HCEC 1CT (cell line): Measurements from ENCODE around the gene KANSL1.

Source experiments
- DNase-seq: peaks from one replicate; pipeline ENCODE4 v3.0.0-alpha.2; 2017

The KANSL1 gene

DNA sequence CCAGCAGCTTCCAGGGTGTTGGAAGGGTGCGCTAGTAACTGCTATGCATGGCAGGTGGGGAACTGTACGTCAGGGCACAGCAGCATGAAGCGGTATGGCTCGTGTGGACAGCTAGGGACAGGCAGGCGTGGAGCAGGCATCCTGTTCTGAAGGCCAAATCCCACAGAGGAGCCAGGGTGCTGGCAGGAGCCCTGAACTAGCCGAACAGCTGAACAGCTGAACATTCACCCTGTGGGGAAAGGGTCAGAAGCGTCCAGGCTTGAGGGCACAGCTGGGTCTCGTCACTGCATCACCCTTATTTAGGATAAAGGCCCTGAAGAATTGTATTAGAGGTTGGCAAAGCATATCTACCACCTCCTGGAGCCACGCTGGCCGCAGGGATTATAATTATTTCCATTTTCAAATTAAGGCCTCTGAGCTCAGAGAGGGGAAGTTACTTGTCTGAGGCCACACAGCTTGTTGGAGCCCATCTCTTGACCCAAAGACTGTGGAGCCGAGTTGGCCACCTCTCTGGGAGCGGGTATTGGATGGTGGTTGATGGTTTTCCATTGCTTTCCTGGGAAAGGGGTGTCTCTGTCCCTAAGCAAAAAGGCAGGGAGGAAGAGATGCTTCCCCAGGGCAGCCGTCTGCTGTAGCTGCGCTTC, 197.5 kb downstream of the KANSL1 start:
- no peak for DNase-seq

- DNase-seq: no peak
Observed at GRCh38 chr17:45994987-45995386, 198.2 kb downstream of the KANSL1 start.

DNA sequence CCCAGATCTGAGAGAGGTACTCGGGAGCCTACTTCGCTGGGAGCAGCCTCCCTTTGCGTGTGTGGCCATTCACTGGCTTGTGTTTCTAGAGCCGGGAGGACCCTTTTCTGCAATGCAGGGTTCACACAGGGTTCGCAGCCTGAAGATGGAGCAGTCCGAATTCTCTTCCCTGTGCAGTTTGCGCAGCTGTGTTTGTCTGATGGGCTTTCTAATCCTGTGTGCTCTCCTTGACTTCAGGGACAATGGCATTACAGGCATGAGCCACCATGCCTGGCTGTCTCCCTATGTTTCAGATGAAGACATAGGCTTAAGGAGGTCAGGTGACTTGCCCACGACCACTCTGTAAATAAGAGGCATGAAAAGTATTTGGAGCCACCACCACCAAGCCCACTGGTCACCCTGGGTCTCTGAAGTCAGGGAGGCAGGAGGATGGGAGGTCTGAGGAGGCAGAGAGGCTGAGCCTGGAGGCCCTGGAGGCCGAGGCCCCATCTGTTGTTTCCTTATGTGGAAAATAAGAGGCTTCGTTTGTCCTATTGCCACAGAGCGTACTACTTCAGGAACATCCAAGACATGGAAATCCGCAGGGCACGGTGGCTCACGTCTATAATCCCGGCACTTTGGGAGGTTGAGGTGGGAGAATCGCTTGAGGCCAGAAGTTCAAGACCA, 199.1 kb downstream of the KANSL1 start:
- no peak for DNase-seq

- DNase-seq: no peak
Observed at GRCh38 chr17:45992904-45993303, 200.3 kb downstream of the KANSL1 start.

DNA sequence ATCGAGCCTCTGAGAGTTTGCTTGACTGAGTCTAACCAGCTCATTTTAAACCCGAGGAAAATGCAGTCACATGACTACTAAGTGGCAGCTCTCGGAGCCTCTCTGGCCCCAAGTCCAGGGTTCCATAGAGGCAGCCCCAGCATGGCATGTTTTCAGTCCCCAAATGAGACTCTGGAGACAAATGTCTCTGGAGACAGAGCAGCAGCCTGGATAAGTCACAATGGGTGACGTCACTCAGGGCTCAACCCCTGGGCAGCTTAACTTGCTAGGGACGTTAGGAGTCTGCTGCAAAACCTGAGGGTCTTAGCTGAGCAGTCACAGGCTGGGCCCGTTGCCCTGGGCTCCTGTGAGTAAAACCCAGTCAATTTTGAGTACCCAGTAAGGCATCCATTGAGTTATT, 201.1 kb downstream of the KANSL1 start:
- DNase-seq: no peak

DNA sequence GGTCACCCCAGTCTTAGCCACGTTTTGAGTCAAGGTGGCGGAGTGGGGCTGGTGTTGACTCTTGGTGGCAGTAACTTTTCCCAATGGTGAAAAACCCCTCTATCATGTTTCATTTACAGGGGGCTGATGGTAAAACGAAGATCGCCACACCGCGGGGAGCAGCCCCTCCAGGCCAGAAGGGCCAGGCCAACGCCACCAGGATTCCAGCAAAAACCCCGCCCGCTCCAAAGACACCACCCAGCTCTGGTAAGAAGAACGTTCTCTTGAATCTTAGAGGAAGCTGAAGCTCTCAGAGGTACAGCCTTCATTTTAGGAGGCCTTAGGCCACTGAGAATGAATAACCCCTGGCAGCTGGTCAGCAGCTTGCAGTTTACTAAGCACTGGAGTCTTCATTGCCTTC, 201.9 kb downstream of the KANSL1 start:
- DNase-seq: no peak

- no peak for DNase-seq
Observed at GRCh38 chr17:45990886-45991285, 202.3 kb downstream of the KANSL1 start.

DNA sequence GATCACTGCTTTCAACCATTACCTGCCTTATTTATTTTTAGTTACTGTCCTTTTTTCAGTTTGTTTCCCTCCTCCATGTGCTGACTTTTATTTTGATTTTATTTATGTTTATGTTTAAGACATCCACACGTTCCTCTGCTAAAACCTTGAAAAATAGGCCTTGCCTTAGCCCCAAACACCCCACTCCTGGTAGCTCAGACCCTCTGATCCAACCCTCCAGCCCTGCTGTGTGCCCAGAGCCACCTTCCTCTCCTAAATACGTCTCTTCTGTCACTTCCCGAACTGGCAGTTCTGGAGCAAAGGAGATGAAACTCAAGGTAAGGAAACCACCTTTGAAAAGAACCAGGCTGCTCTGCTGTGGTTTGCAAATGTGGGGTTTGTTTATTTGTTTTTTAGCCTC, 203.5 kb downstream of the KANSL1 start:
- DNase-seq: no peak

GRCh38 chr17:45987706-45988105, 205.5 kb downstream of the KANSL1 start:
- DNase-seq: no peak

- no peak for DNase-seq
Observed at GRCh38 chr17:45986056-45986455, 207.2 kb downstream of the KANSL1 start.

- DNase-seq: no peak
Observed at GRCh38 chr17:45985447-45985846, 207.8 kb downstream of the KANSL1 start.

DNA sequence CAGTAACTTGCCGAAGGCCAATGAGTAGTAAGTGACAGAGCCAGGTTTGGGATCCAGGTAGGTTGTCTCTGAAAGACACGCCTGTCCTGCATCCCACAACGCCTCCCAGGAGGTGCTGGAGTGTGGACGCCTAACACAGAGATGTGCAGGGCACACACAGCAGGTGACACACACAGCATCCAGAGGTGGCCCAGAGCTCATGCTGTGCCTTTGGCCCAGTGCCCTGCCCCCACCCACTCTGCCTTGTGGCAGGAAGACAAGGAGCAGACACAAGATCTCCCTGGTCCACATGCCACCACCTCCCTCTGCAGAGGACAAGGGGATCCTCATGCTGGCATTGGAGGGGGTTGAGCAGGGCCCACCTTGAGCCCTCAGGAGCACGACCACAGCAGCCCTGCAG, 208.9 kb downstream of the KANSL1 start:
- no peak for DNase-seq

GRCh38 chr17:45983614-45984310, 209.5 kb downstream of the KANSL1 start:
- no peak for DNase-seq

- DNase-seq: no peak
Observed at GRCh38 chr17:45982791-45983613, 210.2 kb downstream of the KANSL1 start.

- DNase-seq: no peak
Observed at GRCh38 chr17:45981306-45981705, 211.9 kb downstream of the KANSL1 start.

DNA sequence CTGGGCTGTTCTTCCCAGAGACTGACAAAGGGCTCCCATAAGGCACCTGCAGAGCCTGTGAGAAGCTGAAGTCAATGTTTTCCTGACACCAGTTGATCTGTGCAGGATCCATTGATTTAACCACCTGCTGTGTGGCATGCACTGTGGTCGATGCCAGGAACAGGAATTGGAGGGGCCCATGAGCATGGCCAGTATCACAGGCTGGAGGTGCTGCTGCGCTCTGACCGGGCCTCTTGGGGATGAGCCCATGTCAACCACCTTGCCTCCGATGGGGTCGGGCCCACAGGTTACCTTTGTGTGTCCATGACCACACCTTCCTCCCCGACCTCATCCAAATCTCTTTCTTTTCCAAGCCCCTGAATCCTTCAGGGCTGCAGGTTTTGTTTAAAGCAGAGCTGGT, 212.4 kb downstream of the KANSL1 start:
- no peak for DNase-seq
